GM23338 (cell line): ENCODE data around the gene SLC6A15. TPM values are rescaled to one million over a fixed set of nuclear protein-coding genes. Genes with fewer than 3 reads are reported as not detected.

Source experiments
- ATAC-seq: fragments of 200-7000 bp; cut with Tn5 transposase; 3 replicates; pipeline ENCODE4 v1.9.1; 2020
- DNase-seq: peaks from one replicate; pipeline ENCODE4 v3.0.0-alpha.2; 2015; ENCODE audit warnings: low spot score
- H2AFZ ChIP-seq: fragments of 200-600 bp; sonication (generic); 2 replicates; pipeline ENCODE4 v1.8.0; 2016; ENCODE audit warnings: antibody characterized with exemption, mild to moderate bottlenecking, moderate library complexity
- H3F3A ChIP-seq: fragments of 200-600 bp; sonication (generic); replicated peaks from 2 replicates; pipeline ENCODE4 v1.8.0; 2017; ENCODE audit warnings: antibody characterized with exemption, mixed run types, low read depth
- H3K27ac ChIP-seq: fragments of 200-600 bp; sonication (generic); 2 replicates; pipeline ENCODE4 v1.6.1; 2016; ENCODE audit warnings: low read depth
- H3K27me3 ChIP-seq: fragments of 200-600 bp; sonication (generic); 2 replicates; pipeline ENCODE4 v1.8.0; 2016; ENCODE audit warnings: mild to moderate bottlenecking, mixed run types, moderate library complexity; ENCODE audit not compliant: insufficient read depth
- H3K36me3 ChIP-seq: fragments of 200-600 bp; sonication (generic); 2 replicates; pipeline ENCODE4 v1.8.0; 2016; ENCODE audit warnings: mild to moderate bottlenecking; ENCODE audit not compliant: insufficient read depth
- H3K4me1 ChIP-seq: fragments of 200-600 bp; sonication (generic); 2 replicates; pipeline ENCODE4 v1.8.0; 2016; ENCODE audit warnings: mild to moderate bottlenecking, moderate library complexity; ENCODE audit not compliant: insufficient read depth
- H3K4me2 ChIP-seq: fragments of 200-600 bp; sonication (generic); 2 replicates; pipeline ENCODE4 v1.7.1; 2017; ENCODE audit warnings: mixed run types
- H3K4me3 ChIP-seq: fragments of 200-600 bp; sonication (generic); 2 replicates; pipeline ENCODE4 v1.6.1; 2016; ENCODE audit warnings: mixed run types
- H3K79me2 ChIP-seq: fragments of 200-600 bp; sonication (generic); replicated peaks from 2 replicates; pipeline ENCODE4 v1.8.0; 2017; ENCODE audit warnings: mild to moderate bottlenecking; ENCODE audit not compliant: insufficient read depth
- H3K9me2 ChIP-seq: fragments of 200-600 bp; sonication (generic); 2 replicates; pipeline ENCODE4 v1.8.0; 2017; ENCODE audit not compliant: insufficient read depth
- H4K20me1 ChIP-seq: fragments of 200-600 bp; sonication (generic); replicated peaks from 2 replicates; pipeline ENCODE4 v1.8.0; 2017; ENCODE audit warnings: mild to moderate bottlenecking; ENCODE audit not compliant: insufficient read depth
- H3K27ac Mint-ChIP-seq: 2 replicates; pipeline ENCODE4 v1.8.0; 2020; ENCODE audit warnings: inconsistent platforms, mild to moderate bottlenecking, moderate library complexity, mixed read lengths
- H3K27me3 Mint-ChIP-seq: 3 replicates; pipeline ENCODE4 v1.8.0; 2022; ENCODE audit warnings: low read depth, mild to moderate bottlenecking, moderate library complexity, mixed read lengths, inconsistent platforms; ENCODE audit not compliant: insufficient read depth, poor library complexity
- H3K36me3 Mint-ChIP-seq: 3 replicates; pipeline ENCODE4 v1.8.0; 2021; ENCODE audit warnings: low read depth, mild to moderate bottlenecking, inconsistent platforms, moderate library complexity, mixed read lengths
- H3K4me1 Mint-ChIP-seq: 3 replicates; pipeline ENCODE4 v1.8.0; 2020; ENCODE audit warnings: mild to moderate bottlenecking, inconsistent platforms, mixed read lengths
- H3K4me3 Mint-ChIP-seq: 3 replicates; pipeline ENCODE4 v1.8.0; 2021; ENCODE audit warnings: moderate library complexity, mild to moderate bottlenecking, inconsistent platforms, mixed read lengths
- H3K9me3 Mint-ChIP-seq: 3 replicates; pipeline ENCODE4 v1.8.0; 2020; ENCODE audit warnings: moderate library complexity, mild to moderate bottlenecking, inconsistent platforms, mixed read lengths
- ETS1 ChIP-seq: IDR thresholded peaks from 2 replicates; pipeline ENCODE4 v1.6.1; 2016; ENCODE audit warnings: antibody characterized with exemption
- EZH2phosphoT487 ChIP-seq: fragments of 200-600 bp; sonication (generic); IDR thresholded peaks from one replicate; pipeline ENCODE4 v1.8.1; 2018; ENCODE audit warnings: antibody characterized with exemption; ENCODE audit not compliant: unreplicated experiment
- POLR2AphosphoS5 ChIP-seq: IDR thresholded peaks from 2 replicates; pipeline ENCODE4 v1.6.1; 2016; ENCODE audit warnings: antibody characterized with exemption, low read depth
- STAT1 ChIP-seq: IDR thresholded peaks from one replicate; pipeline ENCODE4 v1.6.1; 2016; ENCODE audit warnings: antibody characterized with exemption; ENCODE audit not compliant: unreplicated experiment
- polyA plus RNA-seq: library from polyadenylated mRNA; unstranded; fragments of >200 nt; fragmentation: Nextera tagmentation; extraction: Ambion mirVana; gene quantifications from 2 replicates; pipeline ENCODE4 v1.2.1, GENCODE V29; 2016
- total RNA-seq: library from RNA; depleted of rRNA; stranded (reverse); fragments of >200 nt; shearing (Covaris generic); gene quantifications from 2 replicates; pipeline ENCODE4 v1.2.3, GENCODE V29; 2014
- TF ChIP-seq, protein P1 (sequence below), 2 experiments: fragments of 200-600 bp in 1 of 2; sonication (generic) in 1 of 2; conservative IDR thresholded peaks; 2 replicates each; pipeline versions ENCODE4 v1.5.1 to v1.6.1; 2016 to 2017; ENCODE audit warnings: antibody characterized with exemption in 2 of 2, low read depth in 2 of 2, mild to moderate bottlenecking in 2 of 2, moderate library complexity in 1 of 2
- TF ChIP-seq, protein P2 (sequence below): IDR thresholded peaks from one replicate; pipeline ENCODE4 v1.6.1; 2018; ENCODE audit warnings: antibody characterized with exemption; ENCODE audit not compliant: unreplicated experiment

The SLC6A15 gene
- total and polyA plus RNA-seq, 2 experiments from 2014 or later = 12.1 to 27.9 TPM

DNA sequence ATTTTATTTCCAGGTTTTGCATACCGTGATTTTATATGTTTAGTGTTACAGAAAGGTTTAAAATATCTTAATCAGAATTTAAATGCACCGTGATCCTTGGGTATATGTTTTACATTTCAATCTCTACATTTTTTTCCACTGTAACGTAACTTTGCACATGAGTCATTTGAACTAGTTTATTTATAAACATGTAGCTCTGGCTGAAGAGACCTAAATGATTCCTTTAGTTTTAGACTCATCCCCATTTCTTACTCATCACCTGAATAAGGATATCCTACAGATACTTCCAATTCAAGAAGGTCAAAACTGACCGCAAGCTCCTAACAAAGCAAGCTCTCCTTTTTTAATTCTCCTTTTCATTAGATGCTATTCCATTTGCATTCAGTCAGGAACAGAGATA, 42.7 kb upstream of the SLC6A15 start:
- H4K20me1 ChIP-seq = no peaks in the 10 kb centered on the region
- no peaks in the 10 kb centered on the region for H3K27me3 ChIP-seq
- H3K4me3 ChIP-seq = no peak overlapping the region
- TF ChIP-seq EZH2phosphoT487 (no peak), STAT1 (no peak), ETS1 (no peak)
- TF ChIP-seq, protein P1, sequence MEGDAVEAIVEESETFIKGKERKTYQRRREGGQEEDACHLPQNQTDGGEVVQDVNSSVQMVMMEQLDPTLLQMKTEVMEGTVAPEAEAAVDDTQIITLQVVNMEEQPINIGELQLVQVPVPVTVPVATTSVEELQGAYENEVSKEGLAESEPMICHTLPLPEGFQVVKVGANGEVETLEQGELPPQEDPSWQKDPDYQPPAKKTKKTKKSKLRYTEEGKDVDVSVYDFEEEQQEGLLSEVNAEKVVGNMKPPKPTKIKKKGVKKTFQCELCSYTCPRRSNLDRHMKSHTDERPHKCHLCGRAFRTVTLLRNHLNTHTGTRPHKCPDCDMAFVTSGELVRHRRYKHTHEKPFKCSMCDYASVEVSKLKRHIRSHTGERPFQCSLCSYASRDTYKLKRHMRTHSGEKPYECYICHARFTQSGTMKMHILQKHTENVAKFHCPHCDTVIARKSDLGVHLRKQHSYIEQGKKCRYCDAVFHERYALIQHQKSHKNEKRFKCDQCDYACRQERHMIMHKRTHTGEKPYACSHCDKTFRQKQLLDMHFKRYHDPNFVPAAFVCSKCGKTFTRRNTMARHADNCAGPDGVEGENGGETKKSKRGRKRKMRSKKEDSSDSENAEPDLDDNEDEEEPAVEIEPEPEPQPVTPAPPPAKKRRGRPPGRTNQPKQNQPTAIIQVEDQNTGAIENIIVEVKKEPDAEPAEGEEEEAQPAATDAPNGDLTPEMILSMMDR (conservative IDR thresholded peaks at IDR 0.05; ENCODE audit: low read depth in 2 of 2) = no peak
- H3K4me2 ChIP-seq = no peak overlapping the region
- H3K79me2 ChIP-seq = no peaks in the 10 kb centered on the region
- H3K27me3 Mint-ChIP-seq = no peaks in the 10 kb centered on the region
- no peaks in the 10 kb centered on the region for H3F3A ChIP-seq
- no peaks in the 10 kb centered on the region for H3K36me3 ChIP-seq
- no peaks in the 10 kb centered on the region for H3K9me2 ChIP-seq
- H3K27ac Mint-ChIP-seq = no peak overlapping the region
- H3K4me3 Mint-ChIP-seq = no peak overlapping the region
- DNase-seq (no peak), ATAC-seq (no peak)
- no peaks in the 10 kb centered on the region for H3K9me3 Mint-ChIP-seq
- H3K4me1 Mint-ChIP-seq = no peaks in the 10 kb centered on the region
- no peaks in the 10 kb centered on the region for H3K4me1 ChIP-seq
- no peak overlapping the region for H2AFZ ChIP-seq
- H3K36me3 Mint-ChIP-seq = no peaks in the 10 kb centered on the region
- H3K27ac ChIP-seq = no peak overlapping the region

- no peaks in the 10 kb centered on the region for H3K36me3 Mint-ChIP-seq
- H3K27me3 ChIP-seq = no peaks in the 10 kb centered on the region
- no peak for TF ChIP-seq POLR2AphosphoS5
- TF ChIP-seq, protein P1 (conservative IDR thresholded peaks at IDR 0.05; ENCODE audit: low read depth in 2 of 2) = no peak
- TF ChIP-seq, protein P2, sequence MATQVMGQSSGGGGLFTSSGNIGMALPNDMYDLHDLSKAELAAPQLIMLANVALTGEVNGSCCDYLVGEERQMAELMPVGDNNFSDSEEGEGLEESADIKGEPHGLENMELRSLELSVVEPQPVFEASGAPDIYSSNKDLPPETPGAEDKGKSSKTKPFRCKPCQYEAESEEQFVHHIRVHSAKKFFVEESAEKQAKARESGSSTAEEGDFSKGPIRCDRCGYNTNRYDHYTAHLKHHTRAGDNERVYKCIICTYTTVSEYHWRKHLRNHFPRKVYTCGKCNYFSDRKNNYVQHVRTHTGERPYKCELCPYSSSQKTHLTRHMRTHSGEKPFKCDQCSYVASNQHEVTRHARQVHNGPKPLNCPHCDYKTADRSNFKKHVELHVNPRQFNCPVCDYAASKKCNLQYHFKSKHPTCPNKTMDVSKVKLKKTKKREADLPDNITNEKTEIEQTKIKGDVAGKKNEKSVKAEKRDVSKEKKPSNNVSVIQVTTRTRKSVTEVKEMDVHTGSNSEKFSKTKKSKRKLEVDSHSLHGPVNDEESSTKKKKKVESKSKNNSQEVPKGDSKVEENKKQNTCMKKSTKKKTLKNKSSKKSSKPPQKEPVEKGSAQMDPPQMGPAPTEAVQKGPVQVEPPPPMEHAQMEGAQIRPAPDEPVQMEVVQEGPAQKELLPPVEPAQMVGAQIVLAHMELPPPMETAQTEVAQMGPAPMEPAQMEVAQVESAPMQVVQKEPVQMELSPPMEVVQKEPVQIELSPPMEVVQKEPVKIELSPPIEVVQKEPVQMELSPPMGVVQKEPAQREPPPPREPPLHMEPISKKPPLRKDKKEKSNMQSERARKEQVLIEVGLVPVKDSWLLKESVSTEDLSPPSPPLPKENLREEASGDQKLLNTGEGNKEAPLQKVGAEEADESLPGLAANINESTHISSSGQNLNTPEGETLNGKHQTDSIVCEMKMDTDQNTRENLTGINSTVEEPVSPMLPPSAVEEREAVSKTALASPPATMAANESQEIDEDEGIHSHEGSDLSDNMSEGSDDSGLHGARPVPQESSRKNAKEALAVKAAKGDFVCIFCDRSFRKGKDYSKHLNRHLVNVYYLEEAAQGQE = no peak
- no peak for TF ChIP-seq STAT1
- TF ChIP-seq ETS1 = no peak
Measured at GRCh38 chr12:84954415-84954814, 41.8 kb upstream of the SLC6A15 start.

More at GRCh38 chr12:84954415-84954814, 41.8 kb upstream of the SLC6A15 start:
- no peak for ATAC-seq
- DNase-seq = no peak
- Histone ChIP-seq H3K36me3 (no peaks in the 10 kb centered on the region), H3K4me1 (no peaks in the 10 kb centered on the region), H2AFZ (no peak overlapping the region), H3K4me2 (no peak overlapping the region), H3K4me3 (no peak overlapping the region), H3K79me2 (no peaks in the 10 kb centered on the region), H3F3A (no peaks in the 10 kb centered on the region), H3K27ac (no peak overlapping the region), H4K20me1 (no peaks in the 10 kb centered on the region), H3K9me2 (no peaks in the 10 kb centered on the region)
- H3K9me3 Mint-ChIP-seq = no peaks in the 10 kb centered on the region
- H3K4me3 Mint-ChIP-seq = no peak overlapping the region
- H3K4me1 Mint-ChIP-seq = no peaks in the 10 kb centered on the region
- H3K27ac Mint-ChIP-seq = no peak overlapping the region
- H3K27me3 Mint-ChIP-seq = no peaks in the 10 kb centered on the region
